Mesodermal cell (in vitro differentiated cells): Measurements from ENCODE around the gene RCAN2.

Experiments used
- H3K27ac ChIP-seq: 2 replicates; pipeline ENCODE4 v1.7.0; 2013; ENCODE audit warnings: mild to moderate bottlenecking, low read depth, low read length, moderate library complexity; ENCODE audit not compliant: severe bottlenecking
- H3K36me3 ChIP-seq: 2 replicates; pipeline ENCODE4 v1.7.1; 2013; ENCODE audit warnings: mild to moderate bottlenecking, low read length, moderate library complexity; ENCODE audit not compliant: control insufficient read depth, insufficient read depth
- H3K4me1 ChIP-seq: one replicate; pipeline ENCODE4 v1.7.1; 2013; ENCODE audit warnings: mild to moderate bottlenecking, low read length; ENCODE audit not compliant: insufficient read depth, control insufficient read depth, poor library complexity, severe bottlenecking
- H3K4me3 ChIP-seq: 2 replicates; pipeline ENCODE4 v1.7.0; 2013; ENCODE audit warnings: low read length, control low read depth, mild to moderate bottlenecking; ENCODE audit not compliant: insufficient read depth, poor library complexity, severe bottlenecking; ENCODE audit errors: extremely low read depth
- H3K9me3 ChIP-seq: 2 replicates; pipeline ENCODE4 v1.7.1; 2013; ENCODE audit warnings: mild to moderate bottlenecking, low read length, moderate library complexity; ENCODE audit not compliant: control insufficient read depth
- WGBS, 2 experiments: methylation state at CpG; one replicate each; pipeline ENCODE4 v1.1.5; 2013; ENCODE audit warnings: missing lambda C conversion rate in 2 of 2; ENCODE audit not compliant: insufficient coverage in 2 of 2; 5-methylcytosine and 5-hydroxymethylcytosine counted together

The RCAN2 gene

GRCh38 chr6:46251583-46252339 is 239.5 kb downstream of the RCAN2 start:
- Histone ChIP-seq H3K4me1 (no peaks in the 10 kb centered on the region), H3K9me3 (no peaks in the 10 kb centered on the region), H3K4me3 (no peak overlapping the region), H3K36me3 (no peaks in the 10 kb centered on the region), H3K27ac (no peak overlapping the region)
- 80% methylated on average over 3 of the region's 3 CpGs; no CpG with 5 or more reads in 1 of the 2 experiments for WGBS, 2 experiments

- no peak overlapping the region for H3K4me3 ChIP-seq
- no peaks in the 10 kb centered on the region for H3K9me3 ChIP-seq
- no peaks in the 10 kb centered on the region for H3K4me1 ChIP-seq
- WGBS, 2 experiments, result no CpG with 5 or more reads among the region's 2 CpGs
- H3K36me3 ChIP-seq, result no peaks in the 10 kb centered on the region
- no peak overlapping the region for H3K27ac ChIP-seq
Measured at GRCh38 chr6:46248143-46248542, 243.1 kb downstream of the RCAN2 start.

- no peaks in the 10 kb centered on the region for H3K36me3 ChIP-seq
- 96% methylated on average over 5 to 8 of the region's 8 CpGs for WGBS, 2 experiments
Measured at GRCh38 chr6:46246727-46247126, 244.5 kb downstream of the RCAN2 start.

GRCh38 chr6:46246081-46246480 is 245.2 kb downstream of the RCAN2 start:
- H3K4me1 ChIP-seq, result no peaks in the 10 kb centered on the region
- H3K36me3 ChIP-seq, result no peaks in the 10 kb centered on the region
- 89 to 100% methylated on average over 1 of the region's 1 CpG for WGBS, 2 experiments
- no peaks in the 10 kb centered on the region for H3K9me3 ChIP-seq
- no peak overlapping the region for H3K4me3 ChIP-seq
- no peak overlapping the region for H3K27ac ChIP-seq

More at GRCh38 chr6:46246727-46247126, 244.5 kb downstream of the RCAN2 start:
- no peaks in the 10 kb centered on the region for H3K9me3 ChIP-seq
- no peak overlapping the region for H3K27ac ChIP-seq
- no peak overlapping the region for H3K4me3 ChIP-seq
- no peaks in the 10 kb centered on the region for H3K4me1 ChIP-seq

- 100% methylated on average over 1 of the region's 1 CpG for WGBS, 2 experiments
- no peak overlapping the region for H3K27ac ChIP-seq
Measured at GRCh38 chr6:46244670-46245069, 246.6 kb downstream of the RCAN2 start.

GRCh38 chr6:46243754-46244153 is 247.5 kb downstream of the RCAN2 start:
- Histone ChIP-seq H3K36me3 (no peaks in the 10 kb centered on the region), H3K27ac (no peak overlapping the region), H3K9me3 (no peaks in the 10 kb centered on the region), H3K4me1 (no peaks in the 10 kb centered on the region), H3K4me3 (no peak overlapping the region)
- WGBS, 2 experiments, result 88 to 100% methylated on average over 3 of the region's 5 CpGs

More at GRCh38 chr6:46244670-46245069, 246.6 kb downstream of the RCAN2 start:
- no peaks in the 10 kb centered on the region for H3K9me3 ChIP-seq
- H3K4me1 ChIP-seq, result no peaks in the 10 kb centered on the region
- no peaks in the 10 kb centered on the region for H3K36me3 ChIP-seq
- H3K4me3 ChIP-seq, result no peak overlapping the region

GRCh38 chr6:46242921-46243320 is 248.3 kb downstream of the RCAN2 start:
- Histone ChIP-seq H3K36me3 (no peaks in the 10 kb centered on the region), H3K27ac (no peak overlapping the region), H3K9me3 (no peaks in the 10 kb centered on the region), H3K4me1 (no peaks in the 10 kb centered on the region), H3K4me3 (no peak overlapping the region)
- WGBS, 2 experiments, result 83 to 100% methylated on average over 1 to 2 of the region's 4 CpGs

GRCh38 chr6:46240866-46241565 is 250.2 kb downstream of the RCAN2 start:
- no peak overlapping the region for H3K27ac ChIP-seq

GRCh38 chr6:46236752-46237151 is 254.5 kb downstream of the RCAN2 start:
- H3K4me1 ChIP-seq, result no peaks in the 10 kb centered on the region
- no CpG with 5 or more reads among the region's 1 CpG for WGBS, 2 experiments
- H3K36me3 ChIP-seq, result no peaks in the 10 kb centered on the region

More at GRCh38 chr6:46240866-46241565, 250.2 kb downstream of the RCAN2 start:
- Histone ChIP-seq H3K4me1 (no peaks in the 10 kb centered on the region), H3K9me3 (no peaks in the 10 kb centered on the region), H3K36me3 (no peaks in the 10 kb centered on the region), H3K4me3 (no peak overlapping the region)
- 92 to 100% methylated on average over 2 of the region's 5 CpGs for WGBS, 2 experiments

GRCh38 chr6:46235242-46235641 is 256.0 kb downstream of the RCAN2 start:
- no peaks in the 10 kb centered on the region for H3K4me1 ChIP-seq
- WGBS, 2 experiments, result 89 to 97% methylated on average over 3 of the region's 3 CpGs
- H3K27ac ChIP-seq, result no peak overlapping the region
- peaks cover 15% of the 10 kb centered on the region for H3K9me3 ChIP-seq
- no peak overlapping the region for H3K4me3 ChIP-seq
- no peaks in the 10 kb centered on the region for H3K36me3 ChIP-seq

More at GRCh38 chr6:46236752-46237151, 254.5 kb downstream of the RCAN2 start:
- Histone ChIP-seq H3K27ac (no peak overlapping the region), H3K4me3 (no peak overlapping the region), H3K9me3 (no peaks in the 10 kb centered on the region)

GRCh38 chr6:46234700-46235099 is 256.5 kb downstream of the RCAN2 start:
- no peaks in the 10 kb centered on the region for H3K4me1 ChIP-seq
- H3K4me3 ChIP-seq, result no peak overlapping the region
- peaks cover 15% of the 10 kb centered on the region for H3K9me3 ChIP-seq
- no peaks in the 10 kb centered on the region for H3K36me3 ChIP-seq
- no peak overlapping the region for H3K27ac ChIP-seq
- 85 to 96% methylated on average over 2 of the region's 3 CpGs for WGBS, 2 experiments
